Measurements from ENCODE around the gene MINDY4.

DNA sequence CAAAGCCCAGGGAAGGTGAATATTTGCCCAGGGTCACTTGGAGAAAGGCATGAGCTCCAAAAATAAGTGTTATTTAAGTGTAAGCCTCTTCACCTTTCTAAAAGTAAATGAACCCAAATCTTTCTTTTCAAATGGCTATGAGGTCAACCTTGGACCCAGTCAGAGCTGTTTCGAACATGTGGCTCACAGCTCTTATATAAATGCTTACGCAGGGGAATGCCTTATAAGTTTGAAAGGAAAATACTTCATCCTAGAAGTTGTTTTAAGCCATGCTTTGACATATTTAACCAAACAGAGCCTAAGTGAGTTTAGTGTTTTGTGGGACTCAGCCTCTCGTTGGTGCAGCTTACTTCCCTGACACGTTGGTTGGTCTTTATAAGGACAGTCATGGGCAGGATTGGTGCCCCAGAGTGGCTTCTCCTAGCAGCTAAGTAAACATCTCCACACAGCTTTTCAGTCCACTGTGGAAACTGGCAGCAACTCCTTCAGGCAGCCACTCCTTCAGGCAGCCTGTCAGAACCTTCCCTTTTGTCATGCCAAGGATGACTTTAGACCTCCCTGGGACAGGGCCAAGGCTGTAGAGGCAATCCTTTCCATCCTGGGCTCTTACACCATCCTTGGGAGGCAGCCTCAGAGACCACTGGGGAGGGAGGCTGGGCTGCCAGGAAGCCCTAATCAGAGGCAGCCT, 43.6 kb downstream of the MINDY4 start:
- TF ChIP-seq ZNF274 (IDR thresholded peaks at IDR 0.05; ENCODE audit: low read depth, low read length) (no peak), SUZ12 (IDR thresholded peaks at IDR 0.05; ENCODE audit: extremely low read depth, insufficient read depth, insufficient read length) (no peak)

Measured in NT2/D1 (cell line).